GM19467 (cell line): ENCODE data around the gene DDX3X.

ENCODE experiments used
- ATAC-seq: cut with Tn5 transposase; IDR thresholded peaks from one replicate; pipeline ENCODE4 v1.9.1; 2021; ENCODE audit warnings: mild to moderate bottlenecking, moderate library complexity; ENCODE audit not compliant: unreplicated experiment

DDX3X gene

DNA sequence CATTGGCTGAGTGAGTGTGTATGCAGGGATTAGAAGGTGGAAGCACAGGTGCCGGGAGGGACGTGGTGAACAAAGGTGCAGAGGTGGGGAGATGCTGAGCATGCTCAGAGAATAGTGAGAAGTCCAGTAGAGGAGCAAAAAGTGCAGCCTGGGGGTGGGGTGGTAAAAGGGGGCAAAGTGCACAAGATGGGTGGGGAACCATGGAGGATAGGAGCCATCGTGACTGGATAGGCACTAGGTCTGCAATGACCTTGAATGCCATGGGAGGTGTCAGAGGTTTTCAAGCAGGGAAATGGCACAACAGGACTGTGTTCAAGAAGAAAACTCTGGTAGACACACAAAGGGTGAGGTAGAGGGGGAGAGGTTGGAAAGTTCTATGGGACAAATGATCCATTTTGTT lies 6.6 kb upstream of the DDX3X start:
- no peak for ATAC-seq

GRCh38 chrX:41329101-41329500 lies 4.9 kb upstream of the DDX3X start:
- no peak for ATAC-seq

GRCh38 chrX:41332005-41332404 lies 2.0 kb upstream of the DDX3X start:
- ATAC-seq = no peak

GRCh38 chrX:41332408-41333002 lies 1.5 kb upstream of the DDX3X start:
- ATAC-seq = peak; percentile 10

GRCh38 chrX:41333003-41333743 lies 789 bp upstream of the DDX3X start:
- peak; percentile 32 for ATAC-seq

- ATAC-seq = peak; percentile 24
Measured at GRCh38 chrX:41334363-41335197, 618 bp downstream of the DDX3X start.

DNA sequence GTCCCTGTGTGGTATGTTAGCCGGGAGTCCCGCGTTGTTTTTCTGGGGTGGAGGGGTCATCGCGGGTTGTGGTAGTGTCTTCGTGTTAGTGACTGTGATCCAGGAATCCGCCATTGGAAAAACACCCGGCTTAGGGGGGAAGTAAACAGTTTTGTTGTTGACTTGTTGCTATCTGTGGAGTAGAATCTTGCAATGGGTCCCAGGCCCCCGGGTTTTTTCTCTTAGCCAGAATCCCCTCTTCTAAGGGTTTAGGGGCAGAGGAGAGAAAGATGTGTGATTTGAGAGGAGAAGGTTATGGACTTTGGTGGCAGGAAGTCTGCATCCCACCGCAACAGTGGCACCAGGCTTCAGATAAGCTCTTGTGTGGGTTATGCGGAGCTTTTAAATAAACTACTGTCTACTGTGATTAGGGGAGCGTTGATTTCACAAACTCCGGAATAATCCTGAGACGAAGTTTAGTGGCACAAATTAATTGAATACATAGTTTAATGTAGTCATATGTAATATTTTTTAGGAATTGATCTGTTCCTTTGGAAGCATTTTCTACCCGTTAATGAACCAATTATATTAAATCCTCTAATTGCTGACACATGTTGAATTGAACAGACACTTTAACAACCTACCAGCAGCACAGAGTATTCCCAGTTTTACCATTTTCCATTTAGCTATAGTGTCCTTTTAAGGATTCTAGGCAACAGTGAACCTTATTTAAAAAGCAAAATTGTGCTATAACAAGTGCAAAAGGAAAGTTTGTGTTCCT lies 1.4 kb downstream of the DDX3X start:
- no peak for ATAC-seq

DNA sequence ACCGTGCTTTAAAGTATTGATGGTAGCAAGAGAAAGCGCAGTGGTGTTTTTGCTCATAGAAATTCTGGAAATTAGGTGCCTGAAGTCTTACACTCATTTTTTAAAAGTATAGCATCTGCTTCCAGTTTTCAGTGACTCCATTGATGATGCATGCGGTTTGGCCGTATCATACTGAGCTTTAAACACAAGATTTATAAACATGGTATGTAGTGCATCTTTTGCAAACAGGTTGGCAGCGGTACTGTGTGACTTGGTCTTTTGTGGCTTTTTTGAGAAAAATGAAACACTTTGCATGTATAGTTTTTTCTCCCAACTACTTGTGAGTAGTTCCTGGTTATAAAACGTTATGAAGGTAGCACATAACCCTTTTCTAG lies 2.0 kb downstream of the DDX3X start:
- no peak for ATAC-seq

DNA sequence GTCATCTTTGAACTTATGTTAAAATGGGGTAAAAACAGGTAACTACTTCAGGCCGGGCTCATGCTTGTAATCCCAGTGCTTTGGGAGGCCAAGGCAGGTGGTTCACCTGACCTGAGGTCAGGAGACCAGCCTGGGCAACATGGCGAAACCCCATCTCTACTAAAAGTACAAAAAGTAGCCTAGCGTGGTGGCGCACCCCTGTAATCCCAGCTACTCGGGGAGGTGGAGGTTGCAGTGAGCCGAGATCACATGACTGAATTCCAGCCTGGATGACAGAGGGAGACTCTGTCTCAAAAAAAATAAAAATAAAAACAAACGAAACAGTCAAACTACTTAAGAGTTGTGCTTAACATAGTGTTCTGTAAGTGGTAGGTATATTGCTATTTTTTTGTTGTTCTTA lies 2.5 kb downstream of the DDX3X start:
- ATAC-seq = no peak

DNA sequence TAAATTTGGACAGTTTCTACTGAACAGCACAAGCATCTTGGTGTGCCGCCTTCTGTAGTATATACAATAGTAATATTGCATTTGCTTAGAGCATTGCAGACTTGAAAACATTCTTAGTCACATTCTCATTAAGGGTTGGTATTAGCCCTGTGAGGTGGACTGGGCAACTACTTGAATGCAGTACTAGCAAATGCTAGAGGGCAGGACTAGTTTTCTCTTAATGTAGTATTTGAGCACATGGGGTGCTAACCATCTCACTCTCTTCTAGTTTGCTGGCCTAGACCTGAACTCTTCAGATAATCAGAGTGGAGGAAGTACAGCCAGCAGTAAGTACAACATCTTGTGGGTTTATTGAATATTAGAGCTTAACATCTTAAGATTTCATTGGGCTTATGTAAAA lies 3.2 kb downstream of the DDX3X start:
- ATAC-seq = no peak

- no peak for ATAC-seq
Measured at GRCh38 chrX:41338436-41338835, 4.5 kb downstream of the DDX3X start.

DNA sequence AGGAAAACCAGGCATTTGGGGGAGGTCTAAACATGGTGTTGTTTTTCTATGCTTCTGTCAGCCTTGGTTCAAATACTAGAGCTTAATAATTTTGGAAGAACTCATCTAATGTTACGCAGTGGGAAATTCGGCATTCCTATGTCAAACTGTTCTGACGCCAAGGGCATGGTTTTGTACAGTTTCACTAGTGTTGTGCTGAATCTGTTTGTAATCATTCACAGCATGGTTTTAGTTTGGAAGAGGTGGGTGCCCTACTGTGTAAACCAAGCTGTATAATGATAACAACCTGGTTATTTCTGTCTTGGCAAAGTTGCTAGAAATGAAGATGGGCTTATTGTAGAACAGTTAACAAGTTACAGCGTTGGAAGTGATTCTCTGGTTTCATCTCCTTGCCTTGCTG lies 5.2 kb downstream of the DDX3X start:
- no peak for ATAC-seq

GRCh38 chrX:41344053-41344452 lies 10.1 kb downstream of the DDX3X start:
- no peak for ATAC-seq

GRCh38 chrX:41347186-41347585 lies 13.2 kb downstream of the DDX3X start:
- ATAC-seq = no peak

- ATAC-seq = no peak
Measured at GRCh38 chrX:41348551-41348950, 14.6 kb downstream of the DDX3X start.

- ATAC-seq = no peak
Measured at GRCh38 chrX:41350150-41350975, 16.4 kb downstream of the DDX3X start.

DNA sequence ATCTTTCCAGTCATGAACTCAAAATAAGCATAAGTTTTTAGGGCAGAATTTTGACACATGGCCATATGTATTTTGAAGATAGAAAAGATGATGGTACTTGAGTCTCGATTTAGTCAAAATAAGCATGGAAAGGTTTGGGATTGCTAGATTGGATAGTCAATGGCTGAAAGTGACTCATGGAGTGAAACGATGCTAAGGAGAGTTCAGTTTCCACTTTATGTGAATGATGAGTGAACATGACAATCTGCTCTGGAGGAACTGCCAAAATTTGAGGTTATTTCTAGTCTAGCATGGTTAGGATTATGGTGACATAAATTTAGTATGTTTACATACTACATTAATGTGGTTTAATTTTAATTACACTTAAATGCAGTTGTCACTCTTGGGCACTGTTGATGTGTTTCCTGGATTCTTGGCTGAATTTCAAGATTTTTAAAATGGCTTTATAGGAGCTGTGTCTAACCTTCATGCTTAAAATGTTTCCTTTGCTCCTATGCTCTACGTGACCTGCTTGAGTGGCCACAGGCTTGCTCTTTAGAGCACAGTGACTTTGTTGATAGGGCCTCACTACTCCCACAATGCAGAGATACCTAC lies 17.1 kb downstream of the DDX3X start:
- no peak for ATAC-seq

- ATAC-seq = no peak
Measured at GRCh38 chrX:41351923-41352322, 18.0 kb downstream of the DDX3X start.

- ATAC-seq = no peak
Measured at GRCh38 chrX:41352329-41352838, 18.4 kb downstream of the DDX3X start.

GRCh38 chrX:41353985-41354384 lies 20.0 kb downstream of the DDX3X start:
- ATAC-seq = no peak
